ENCODE results near the gene TBL3.
"Not testable (repeated sequence)": the region's sequence is repeated elsewhere in the genome, so short reads cannot be mapped to it uniquely, and the experiment has no call there.

Gene TBL3

DNA sequence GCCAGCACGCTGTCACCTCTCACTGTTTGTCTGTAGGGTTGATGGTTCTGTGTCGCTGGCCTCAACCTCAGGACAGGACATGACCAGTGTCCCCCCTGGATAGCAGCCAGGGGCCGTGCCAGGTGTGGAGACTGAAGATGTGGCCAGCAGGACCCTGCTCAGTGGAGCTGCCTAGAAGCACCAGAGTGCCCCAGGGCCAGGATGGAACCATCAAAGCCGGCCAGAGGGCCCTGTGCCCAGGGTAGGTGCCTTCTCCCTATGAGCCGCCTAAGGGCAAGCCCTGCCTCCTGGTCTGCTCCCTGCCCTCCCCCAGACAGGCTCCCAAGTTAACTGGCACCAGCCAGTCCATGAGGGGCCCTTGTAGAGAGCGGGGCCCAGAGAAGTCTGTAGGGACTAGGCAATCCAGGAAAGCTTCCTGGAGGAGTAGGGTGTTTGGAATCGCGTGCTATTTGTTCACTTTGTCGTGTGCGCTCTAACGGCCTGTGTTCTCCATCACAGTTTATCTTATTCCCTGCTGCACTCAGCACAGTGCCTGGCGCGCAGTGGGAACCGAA, 13.1 kb upstream of the TBL3 start:
- H3K9me3 ChIP-seq (ENCODE audit: control insufficient read depth, insufficient read depth, low read length) = no peaks in the 10 kb centered on the region
- no peak overlapping the region for H3K27ac ChIP-seq (ENCODE audit: low read length)
- peaks cover 14% of the 10 kb centered on the region; the same call in 1 of the 2 replicates for H3K36me3 ChIP-seq (ENCODE audit: control insufficient read depth, insufficient read depth, low read length)
- peaks cover 1% of the 10 kb centered on the region; the same call in 1 of the 2 replicates for H3K4me1 ChIP-seq (ENCODE audit: control insufficient read depth, insufficient read depth, low read length)
- H3K27me3 ChIP-seq (ENCODE audit: control insufficient read depth, insufficient read depth, low read length) = no peaks in the 10 kb centered on the region
- no peak for DNase-seq (ENCODE audit: low read depth, low spot score)
- peak overlapping the region; percentile 77; the same call in 1 of the 2 replicates for H3K4me3 ChIP-seq (ENCODE audit: low read length)
- WGBS (ENCODE audit: insufficient coverage, insufficient read length) = no CpG with 5 or more reads among the region's 14 CpGs

DNA sequence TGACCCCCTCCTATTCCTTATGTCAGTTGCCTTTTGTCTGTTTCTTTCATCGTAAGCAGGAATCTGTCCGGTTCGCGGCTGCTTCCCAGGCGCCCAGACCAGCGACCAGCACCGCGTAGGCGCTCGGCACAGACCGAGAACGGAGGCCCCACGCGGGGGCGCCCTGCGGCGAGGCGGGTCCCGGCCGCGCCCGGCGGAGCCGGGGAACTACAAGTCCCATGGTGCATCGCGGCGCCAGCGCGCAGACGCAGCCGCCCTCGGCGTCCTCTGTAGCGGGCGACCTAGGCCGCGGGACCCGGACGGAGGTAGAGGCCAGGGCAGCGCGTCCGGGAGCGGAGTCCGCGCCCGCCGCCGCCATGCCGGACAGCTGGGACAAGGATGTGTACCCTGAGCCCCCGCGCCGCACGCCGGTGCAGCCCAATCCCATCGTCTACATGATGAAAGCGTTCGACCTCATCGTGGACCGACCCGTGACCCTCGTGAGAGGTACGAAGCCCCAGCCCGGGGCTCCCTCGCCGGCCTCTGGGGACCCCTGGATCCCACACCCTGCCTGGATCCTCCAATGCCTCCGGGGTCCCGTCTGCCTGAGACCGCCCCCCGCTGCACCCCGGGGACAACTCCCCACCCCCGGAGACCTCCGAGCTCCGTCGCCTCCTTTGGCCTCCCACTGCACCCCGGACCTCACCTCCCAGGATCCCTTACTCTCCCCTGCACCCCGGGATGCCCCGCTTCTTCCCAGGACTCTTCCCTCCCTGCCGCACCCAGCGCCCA, 12.4 kb upstream of the TBL3 start, which contains the start of gene NDUFB10:
Gene NDUFB10 (plus strand): TSS at position 270 of the 771 bp plus-strand sequence. CDS start 87 bp downstream, at position 357.
- H3K9me3 ChIP-seq (ENCODE audit: control insufficient read depth, insufficient read depth, low read length) = no peaks in the 10 kb centered on the region
- no peaks in the 10 kb centered on the region for H3K27me3 ChIP-seq (ENCODE audit: control insufficient read depth, insufficient read depth, low read length)
- peaks cover 1% of the 10 kb centered on the region; the same call in 1 of the 2 replicates for H3K4me1 ChIP-seq (ENCODE audit: control insufficient read depth, insufficient read depth, low read length)
- H3K36me3 ChIP-seq (ENCODE audit: control insufficient read depth, insufficient read depth, low read length) = peaks cover 18% of the 10 kb centered on the region; the same call in 1 of the 2 replicates
- peak within 1 kb of the TSS; percentile 77; the same call in 1 of the 2 replicates for H3K4me3 ChIP-seq (ENCODE audit: low read length)
- no CpG with 5 or more reads among the region's 79 CpGs for WGBS (ENCODE audit: insufficient coverage, insufficient read length)
- DNase-seq (ENCODE audit: low read depth, low spot score) = peak; percentile 79
- no peak within 1 kb of the TSS for H3K27ac ChIP-seq (ENCODE audit: low read length)

DNA sequence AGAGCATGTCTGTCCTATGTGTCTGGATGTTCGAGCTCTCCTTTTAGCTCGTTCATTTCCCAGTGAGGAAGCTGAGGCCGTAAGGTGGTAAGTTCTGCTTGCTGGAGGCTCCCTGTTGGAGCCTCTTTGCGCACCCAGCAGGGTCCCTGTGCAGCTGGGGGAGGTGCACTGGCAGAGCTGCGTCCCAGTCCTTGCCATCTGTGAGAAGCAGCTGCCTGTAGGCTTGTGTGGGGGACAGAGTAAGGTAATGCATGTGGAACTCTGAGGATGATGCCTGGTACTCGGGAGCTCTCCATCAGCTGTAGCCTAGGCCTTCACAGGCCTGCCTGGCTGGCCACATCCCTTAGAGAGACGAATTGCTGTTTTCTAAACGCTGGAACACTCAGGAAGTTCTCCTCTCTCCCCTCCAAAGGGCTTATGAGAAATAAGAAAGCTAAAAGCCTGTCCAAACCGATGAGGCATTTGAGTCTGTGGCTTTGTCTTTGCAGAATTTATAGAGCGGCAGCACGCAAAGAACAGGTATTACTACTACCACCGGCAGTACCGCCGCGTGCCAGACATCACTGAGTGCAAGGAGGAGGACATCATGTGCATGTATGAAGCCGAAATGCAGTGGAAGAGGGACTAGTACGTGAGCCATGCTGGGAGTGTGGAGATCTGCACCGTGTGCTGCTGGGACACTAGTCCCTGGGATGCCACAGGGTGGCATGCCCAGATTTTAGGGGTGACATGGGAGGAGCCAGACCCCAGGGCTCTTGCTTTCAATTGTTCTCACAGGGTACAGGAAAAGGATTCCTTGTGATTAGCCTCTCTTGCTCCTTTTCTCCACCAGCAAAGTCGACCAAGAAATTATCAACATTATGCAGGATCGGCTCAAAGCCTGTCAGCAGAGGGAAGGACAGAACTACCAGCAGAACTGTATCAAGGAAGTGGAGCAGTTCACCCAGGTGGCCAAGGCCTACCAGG, 10.9 kb upstream of the TBL3 start:
- Histone ChIP-seq H3K4me1 (ENCODE audit: control insufficient read depth, insufficient read depth, low read length) (no peaks in the 10 kb centered on the region), H3K27ac (ENCODE audit: low read length) (no peak overlapping the region), H3K27me3 (ENCODE audit: control insufficient read depth, insufficient read depth, low read length) (no peaks in the 10 kb centered on the region), H3K36me3 (ENCODE audit: control insufficient read depth, insufficient read depth, low read length) (peaks cover 18% of the 10 kb centered on the region; the same call in 1 of the 2 replicates), H3K9me3 (ENCODE audit: control insufficient read depth, insufficient read depth, low read length) (no peaks in the 10 kb centered on the region), H3K4me3 (ENCODE audit: low read length) (peak overlapping the region; percentile 8; the same call in 1 of the 2 replicates)
- no peak for DNase-seq (ENCODE audit: low read depth, low spot score)
- no CpG with 5 or more reads among the region's 20 CpGs for WGBS (ENCODE audit: insufficient coverage, insufficient read length)

DNA sequence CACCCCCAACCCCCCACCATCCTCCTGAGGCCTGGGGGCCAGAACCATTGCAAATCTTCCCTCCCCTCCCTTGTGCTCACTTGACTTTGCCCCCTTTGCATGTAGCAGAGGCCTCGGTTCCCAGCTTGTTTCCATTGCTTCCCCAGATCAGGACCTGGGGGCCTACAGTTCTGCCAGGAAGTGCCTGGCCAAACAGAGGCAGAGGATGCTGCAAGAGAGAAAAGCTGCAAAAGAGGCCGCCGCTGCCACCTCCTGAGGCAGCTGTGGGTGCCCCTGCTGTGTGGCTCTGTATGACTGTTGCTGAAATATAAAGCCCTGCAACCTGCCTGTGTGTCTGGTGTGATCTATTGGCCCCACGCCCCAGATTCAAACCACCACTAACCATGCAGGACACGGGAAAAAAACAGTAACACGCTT, 10.2 kb upstream of the TBL3 start:
- Histone ChIP-seq H3K9me3 (ENCODE audit: control insufficient read depth, insufficient read depth, low read length) (no peaks in the 10 kb centered on the region), H3K27me3 (ENCODE audit: control insufficient read depth, insufficient read depth, low read length) (no peaks in the 10 kb centered on the region), H3K27ac (ENCODE audit: low read length) (no peak overlapping the region), H3K4me1 (ENCODE audit: control insufficient read depth, insufficient read depth, low read length) (no peaks in the 10 kb centered on the region), H3K36me3 (ENCODE audit: control insufficient read depth, insufficient read depth, low read length) (peaks cover 18% of the 10 kb centered on the region; the same call in 1 of the 2 replicates), H3K4me3 (ENCODE audit: low read length) (no peak overlapping the region)
- WGBS (ENCODE audit: insufficient coverage, insufficient read length) = no CpG with 5 or more reads among the region's 6 CpGs
- no peak for DNase-seq (ENCODE audit: low read depth, low spot score)

DNA sequence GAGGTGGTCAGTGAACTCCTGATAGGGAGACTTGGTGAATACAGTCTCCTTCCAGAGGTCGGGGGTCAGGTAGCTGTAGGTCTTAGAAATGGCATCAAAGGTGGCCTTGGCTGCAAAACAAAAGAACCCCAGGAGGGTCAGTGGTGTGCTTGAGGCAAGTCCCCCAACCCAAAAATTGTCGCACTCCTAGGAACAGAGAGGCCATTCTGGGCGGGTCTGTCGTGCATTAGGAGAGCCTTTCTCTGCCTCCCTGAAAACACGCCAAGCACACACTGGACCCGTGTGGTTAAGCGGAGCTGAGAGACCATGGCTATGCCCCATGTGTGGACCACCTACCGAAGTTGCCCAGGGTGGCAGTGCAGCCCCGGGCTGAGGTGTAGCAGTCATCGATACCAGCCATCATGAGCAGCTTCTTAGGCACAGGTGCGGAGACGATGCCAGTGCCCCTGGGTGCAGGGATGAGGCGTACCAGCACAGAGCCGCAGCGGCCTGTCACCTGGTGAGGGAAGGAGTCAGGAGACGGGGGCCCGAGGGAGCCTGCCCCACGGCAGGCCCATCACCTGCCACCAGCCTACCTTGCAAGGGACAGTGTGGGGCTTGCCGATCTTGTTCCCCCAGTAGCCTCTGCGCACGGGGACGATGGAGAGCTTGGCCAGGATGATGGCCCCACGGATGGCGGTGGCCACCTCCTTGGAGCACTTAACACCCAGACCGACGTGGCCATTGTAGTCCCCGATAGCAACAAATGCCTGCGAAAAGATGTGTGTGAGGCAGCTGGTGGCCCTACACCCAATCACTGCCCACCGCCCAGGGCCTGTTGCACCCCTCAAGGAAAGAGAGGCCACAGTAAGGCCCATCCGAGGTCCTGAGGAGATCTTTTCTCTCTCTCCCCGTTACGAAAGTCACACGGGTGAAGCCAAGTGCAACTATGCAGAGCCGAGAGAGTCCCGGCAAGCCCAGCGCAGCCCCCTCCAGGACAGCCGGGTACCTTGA, 9.4 kb upstream of the TBL3 start:
- no CpG with 5 or more reads among the region's 37 CpGs for WGBS (ENCODE audit: insufficient coverage, insufficient read length)
- not testable (repeated sequence) for H3K9me3 ChIP-seq (ENCODE audit: control insufficient read depth, insufficient read depth, low read length); H3K27me3 ChIP-seq (ENCODE audit: control insufficient read depth, insufficient read depth, low read length); DNase-seq (ENCODE audit: low read depth, low spot score); H3K27ac ChIP-seq (ENCODE audit: low read length); H3K4me1 ChIP-seq (ENCODE audit: control insufficient read depth, insufficient read depth, low read length); H3K4me3 ChIP-seq (ENCODE audit: low read length)
- peaks cover 18% of the 10 kb centered on the region; the same call in 1 of the 2 replicates for H3K36me3 ChIP-seq (ENCODE audit: control insufficient read depth, insufficient read depth, low read length)

DNA sequence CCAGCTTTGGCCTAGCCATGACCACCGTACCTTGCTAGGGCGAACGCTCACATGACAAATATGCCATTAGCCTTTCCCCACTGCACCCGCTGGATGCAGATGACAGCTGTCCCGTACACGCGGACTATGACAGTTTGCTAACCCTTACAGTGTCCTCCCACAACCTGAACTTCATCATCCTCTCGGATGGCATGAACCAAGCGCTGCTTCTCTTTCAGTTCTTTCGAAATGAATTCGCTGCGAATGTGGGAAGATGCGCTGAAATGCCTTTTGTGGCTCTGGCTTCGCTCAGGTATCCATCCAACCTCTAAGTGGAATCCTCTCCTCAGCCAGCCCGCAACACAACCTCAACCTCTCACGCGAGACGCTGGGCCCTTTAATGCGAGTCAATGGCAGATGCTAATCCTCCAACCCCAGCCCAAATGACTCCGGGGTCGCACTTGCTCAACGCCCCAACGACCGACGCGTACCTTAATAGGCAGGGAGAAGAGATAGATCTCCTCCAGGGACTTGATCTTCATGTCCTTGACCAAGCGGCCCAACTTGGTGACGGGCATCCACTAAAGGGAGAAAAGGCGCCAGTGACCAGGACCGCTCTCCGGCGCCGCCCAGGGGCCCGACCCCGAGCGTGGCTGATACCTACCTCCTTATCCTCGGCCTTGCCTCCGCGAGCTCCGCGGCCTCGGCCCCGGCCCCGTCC, 7.9 kb upstream of the TBL3 start:
- no peaks in the 10 kb centered on the region for H3K4me1 ChIP-seq (ENCODE audit: control insufficient read depth, insufficient read depth, low read length)
- peak overlapping the region; percentile 74 for H3K4me3 ChIP-seq (ENCODE audit: low read length)
- H3K27ac ChIP-seq (ENCODE audit: low read length) = no peak overlapping the region
- DNase-seq (ENCODE audit: low read depth, low spot score) = no peak
- no CpG with 5 or more reads among the region's 44 CpGs for WGBS (ENCODE audit: insufficient coverage, insufficient read length)
- H3K27me3 ChIP-seq (ENCODE audit: control insufficient read depth, insufficient read depth, low read length) = no peaks in the 10 kb centered on the region
- H3K9me3 ChIP-seq (ENCODE audit: control insufficient read depth, insufficient read depth, low read length) = no peaks in the 10 kb centered on the region
- peaks cover 18% of the 10 kb centered on the region for H3K36me3 ChIP-seq (ENCODE audit: control insufficient read depth, insufficient read depth, low read length)

DNA sequence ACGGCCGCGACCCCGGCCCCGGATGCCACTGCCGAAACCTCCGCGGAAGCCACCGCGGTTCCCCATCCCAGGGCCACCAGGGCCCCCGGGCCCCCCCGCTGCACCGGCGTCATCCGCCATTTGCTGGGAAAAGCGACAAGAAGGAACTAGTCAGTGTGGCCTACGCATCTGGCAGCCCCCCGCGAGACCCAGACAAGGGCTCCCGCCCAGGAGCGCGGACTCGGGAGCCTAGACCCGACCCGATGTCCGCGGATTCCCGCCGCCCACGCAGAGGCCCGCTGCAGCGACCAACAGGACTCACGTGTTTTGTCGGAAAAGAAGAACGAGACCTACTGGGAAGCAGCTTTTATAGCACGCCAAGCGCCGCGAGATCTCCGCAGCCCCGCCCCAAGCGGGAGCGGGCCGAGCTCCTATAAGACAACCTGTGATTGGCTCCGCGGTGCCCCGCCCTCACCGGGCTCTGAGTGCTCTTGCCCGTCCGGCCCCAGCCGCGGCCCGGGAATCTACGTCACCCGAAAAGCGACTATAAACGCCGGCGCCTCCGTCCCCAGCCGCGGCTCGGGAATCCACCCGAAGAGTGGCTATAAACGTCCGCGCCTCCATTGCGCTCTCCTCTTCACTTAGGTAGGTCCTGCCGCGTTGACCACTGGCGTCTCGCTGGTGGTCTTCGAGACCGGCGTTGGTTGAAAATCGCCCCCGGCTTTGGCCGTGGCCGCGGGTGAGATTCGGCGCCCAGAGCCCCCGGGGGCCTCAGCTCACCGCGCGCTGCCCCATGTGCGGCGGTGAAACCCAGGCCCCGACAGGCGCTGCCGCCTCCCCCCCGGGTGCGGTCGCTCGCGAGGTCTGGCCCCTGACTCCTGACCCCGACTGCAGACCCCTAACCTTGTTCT, 7.1 kb upstream of the TBL3 start, which contains the start of gene RPS2:
Gene RPS2 (minus strand): TSS at position 321 of the 890 bp plus-strand sequence. CDS start 201 bp downstream, at position 120.
- no CpG with 5 or more reads among the region's 97 CpGs for WGBS (ENCODE audit: insufficient coverage, insufficient read length)
- no peaks in the 10 kb centered on the region for H3K27me3 ChIP-seq (ENCODE audit: control insufficient read depth, insufficient read depth, low read length)
- H3K9me3 ChIP-seq (ENCODE audit: control insufficient read depth, insufficient read depth, low read length) = no peaks in the 10 kb centered on the region
- no peak within 1 kb of the TSS for H3K27ac ChIP-seq (ENCODE audit: low read length)
- H3K4me3 ChIP-seq (ENCODE audit: low read length) = peak within 1 kb of the TSS; percentile 92
- no peaks in the 10 kb centered on the region for H3K4me1 ChIP-seq (ENCODE audit: control insufficient read depth, insufficient read depth, low read length)
- peaks cover 18% of the 10 kb centered on the region for H3K36me3 ChIP-seq (ENCODE audit: control insufficient read depth, insufficient read depth, low read length)
- DNase-seq (ENCODE audit: low read depth, low spot score) = peak; percentile 89

DNA sequence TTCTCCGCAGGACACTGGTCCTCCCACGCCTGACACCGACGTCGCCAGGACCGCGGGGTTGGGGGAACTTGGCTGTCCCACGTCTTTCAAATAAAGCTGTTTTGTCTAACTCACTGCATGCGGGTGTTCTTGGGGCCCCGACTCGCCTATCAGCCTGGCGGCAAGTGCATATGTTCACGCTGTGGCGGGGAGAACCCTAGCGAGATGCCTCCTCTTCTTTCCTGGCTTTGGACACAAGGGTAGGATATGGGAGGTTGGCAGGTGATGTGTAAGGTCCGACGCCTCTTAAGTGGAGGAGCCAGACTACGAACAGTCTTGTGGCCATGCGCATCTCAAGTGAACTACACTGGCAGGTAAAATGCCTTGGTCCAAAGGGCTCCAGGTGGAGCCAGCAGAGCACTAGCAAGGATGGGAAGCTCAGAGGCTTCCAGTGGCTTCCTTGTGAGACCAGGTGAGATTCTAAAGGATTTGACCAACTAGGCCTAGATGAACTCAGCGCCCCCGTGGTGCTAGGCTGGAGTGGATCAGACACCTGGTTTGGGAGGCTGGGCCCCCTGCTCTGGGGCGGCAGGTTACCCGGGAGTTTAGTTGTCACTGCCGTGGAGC, 6.4 kb upstream of the TBL3 start:
- Histone ChIP-seq H3K27ac (ENCODE audit: low read length) (no peak overlapping the region), H3K4me1 (ENCODE audit: control insufficient read depth, insufficient read depth, low read length) (no peaks in the 10 kb centered on the region), H3K4me3 (ENCODE audit: low read length) (peak overlapping the region; percentile 92), H3K9me3 (ENCODE audit: control insufficient read depth, insufficient read depth, low read length) (no peaks in the 10 kb centered on the region), H3K27me3 (ENCODE audit: control insufficient read depth, insufficient read depth, low read length) (no peaks in the 10 kb centered on the region), H3K36me3 (ENCODE audit: control insufficient read depth, insufficient read depth, low read length) (peaks cover 18% of the 10 kb centered on the region)
- DNase-seq (ENCODE audit: low read depth, low spot score) = no peak
- no CpG with 5 or more reads among the region's 24 CpGs for WGBS (ENCODE audit: insufficient coverage, insufficient read length)
